Endodermal cell (in vitro differentiated cells): ENCODE results near the gene SCD5. TPM values are rescaled to one million over a fixed set of nuclear protein-coding genes. Genes with fewer than 3 reads are reported as not detected.
A peak's percentile ranks its signal among the peaks of the same experiment; 100 is the strongest.

Experiments
- DNase-seq: peaks from one replicate; pipeline ENCODE4 v3.0.0-alpha.2; 2017
- H3K27ac ChIP-seq: 2 replicates; pipeline ENCODE4 v1.5.1; 2013; ENCODE audit warnings: mild to moderate bottlenecking, low read depth, low read length, moderate library complexity
- H3K27me3 ChIP-seq: 2 replicates; pipeline ENCODE4 v1.6.1; 2013; ENCODE audit warnings: mild to moderate bottlenecking, low read length, moderate library complexity; ENCODE audit not compliant: insufficient read depth, control insufficient read depth, poor library complexity, severe bottlenecking
- H3K36me3 ChIP-seq: 2 replicates; pipeline ENCODE4 v1.7.0; 2013; ENCODE audit warnings: mild to moderate bottlenecking, low read length, moderate library complexity; ENCODE audit not compliant: control insufficient read depth, insufficient read depth
- H3K4me1 ChIP-seq: one replicate; pipeline ENCODE4 v1.7.0; 2013; ENCODE audit warnings: low read length; ENCODE audit not compliant: control insufficient read depth, insufficient read depth
- H3K4me3 ChIP-seq: 2 replicates; pipeline ENCODE4 v1.5.1; 2013; ENCODE audit warnings: mild to moderate bottlenecking, low read length, moderate library complexity
- H3K9ac ChIP-seq: 2 replicates; pipeline ENCODE4 v1.6.1; 2013; ENCODE audit warnings: mild to moderate bottlenecking, low read length, moderate library complexity; ENCODE audit not compliant: poor library complexity, severe bottlenecking; ENCODE audit errors: extremely low read depth
- H3K9me3 ChIP-seq: 2 replicates; pipeline ENCODE4 v1.6.1; 2013; ENCODE audit warnings: mild to moderate bottlenecking, low read length, moderate library complexity; ENCODE audit not compliant: control insufficient read depth
- H3K27ac Mint-ChIP-seq: 2 replicates; pipeline ENCODE4 v1.8.0; 2020; ENCODE audit warnings: mixed read lengths
- H3K27me3 Mint-ChIP-seq: 2 replicates; pipeline ENCODE4 v1.8.0; 2021; ENCODE audit warnings: mild to moderate bottlenecking, mixed read lengths; ENCODE audit not compliant: insufficient read depth
- H3K36me3 Mint-ChIP-seq: 2 replicates; pipeline ENCODE4 v1.8.0; 2020; ENCODE audit warnings: low read depth, mixed read lengths
- H3K4me1 Mint-ChIP-seq: 2 replicates; pipeline ENCODE4 v1.8.0; 2020; ENCODE audit warnings: mixed read lengths
- H3K4me3 Mint-ChIP-seq: 2 replicates; pipeline ENCODE4 v1.8.0; 2020; ENCODE audit warnings: mild to moderate bottlenecking, moderate library complexity, mixed read lengths
- H3K9me3 Mint-ChIP-seq: 2 replicates; pipeline ENCODE4 v1.8.0; 2020; ENCODE audit warnings: mild to moderate bottlenecking, mixed read lengths
- WGBS, 2 experiments: methylation state at CpG; one replicate each; pipeline versions ENCODE4 v1.1.5 to v1.1.7; 2013; ENCODE audit warnings: missing lambda C conversion rate in 2 of 2, mixed read lengths in 1 of 2; ENCODE audit not compliant: insufficient coverage in 1 of 2, insufficient read length in 1 of 2; 5-methylcytosine and 5-hydroxymethylcytosine counted together
- total RNA-seq, 2 donors: library from RNA; stranded (reverse); fragmentation: NEBNext Ultra II Directional in 1 of 2; extraction: Animal tissue kit (Norgen Biotek cat#: 25700) in 1 of 2; gene quantifications; 2 replicates in 1 of 2; 3 replicates in 1 of 2; pipeline ENCODE4 v1.2.1, GENCODE V29; 2021
- TF ChIP-seq, protein P1 (sequence below): fragments of 200-600 bp; sonication (generic); conservative IDR thresholded peaks from 2 replicates; pipeline ENCODE4 v1.5.0; 2021; ENCODE audit warnings: antibody characterized with exemption, mild to moderate bottlenecking

Gene SCD5
- total RNA-seq, 2 donors from 2014 or later, result 3.2 to 5.2 TPM

DNA sequence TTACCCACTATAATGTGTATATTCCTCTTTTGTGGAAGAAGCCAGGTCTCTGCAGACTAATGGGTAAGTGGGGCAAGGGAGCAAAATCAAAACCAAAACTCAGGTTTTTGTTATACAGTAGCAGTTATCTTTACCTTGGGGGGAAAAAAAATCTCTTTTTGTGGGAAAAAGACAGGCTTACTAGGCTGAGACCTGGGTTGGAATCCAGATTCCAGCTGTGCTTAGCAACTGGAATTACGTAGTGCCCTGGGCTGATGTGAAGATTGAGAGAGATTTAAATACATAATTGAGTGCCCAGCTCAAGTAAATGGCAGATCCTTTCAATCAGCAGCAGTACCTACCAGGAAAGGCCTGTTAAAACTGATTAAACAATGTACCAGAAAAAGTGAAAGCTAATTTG, 15.4 kb upstream of the SCD5 start:
- H3K27ac Mint-ChIP-seq, result no peak overlapping the region
- 50 to 75% methylated on average over 1 of the region's 1 CpG for WGBS, 2 experiments

DNA sequence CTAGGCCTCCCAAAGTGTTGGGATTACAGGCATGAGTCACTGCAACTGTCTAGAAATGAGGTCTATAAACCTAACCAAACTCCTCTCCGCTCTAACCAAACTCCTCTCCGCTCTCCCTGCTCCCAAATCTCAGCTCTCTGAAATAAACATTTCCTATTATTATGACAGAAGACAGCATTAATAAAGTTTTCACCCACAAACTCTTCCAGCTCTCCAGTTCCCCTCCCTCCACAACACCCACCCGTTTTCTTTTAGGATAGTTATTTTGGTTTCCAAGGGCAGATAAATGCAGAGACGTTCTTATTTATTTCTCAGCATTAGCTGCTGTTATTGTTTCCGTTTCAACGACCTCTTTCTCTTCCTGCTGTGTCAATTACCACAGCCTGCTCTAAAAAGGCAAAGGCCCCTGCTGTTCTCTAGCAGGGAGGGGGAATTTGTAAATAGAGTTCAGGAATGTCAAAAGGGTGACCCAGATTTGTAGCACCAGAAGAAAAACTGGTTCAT, 13.3 kb upstream of the SCD5 start:
- Mint-ChIP-seq H3K4me3 (peak overlapping the region; percentile 31), H3K36me3 (peaks cover 2% of the 10 kb centered on the region), H3K4me1 (peaks cover 39% of the 10 kb centered on the region), H3K9me3 (no peaks in the 10 kb centered on the region), H3K27ac (peak overlapping the region; percentile 54), H3K27me3 (peaks cover 44% of the 10 kb centered on the region)
- Histone ChIP-seq H3K4me3 (peak overlapping the region; percentile 70), H3K4me1 (no peaks in the 10 kb centered on the region), H3K9ac (peak overlapping the region; percentile 31), H3K27ac (peak overlapping the region; percentile 57), H3K9me3 (no peaks in the 10 kb centered on the region), H3K27me3 (no peaks in the 10 kb centered on the region), H3K36me3 (no peaks in the 10 kb centered on the region)
- DNase-seq, result peak; percentile 67
- TF ChIP-seq, protein P1, sequence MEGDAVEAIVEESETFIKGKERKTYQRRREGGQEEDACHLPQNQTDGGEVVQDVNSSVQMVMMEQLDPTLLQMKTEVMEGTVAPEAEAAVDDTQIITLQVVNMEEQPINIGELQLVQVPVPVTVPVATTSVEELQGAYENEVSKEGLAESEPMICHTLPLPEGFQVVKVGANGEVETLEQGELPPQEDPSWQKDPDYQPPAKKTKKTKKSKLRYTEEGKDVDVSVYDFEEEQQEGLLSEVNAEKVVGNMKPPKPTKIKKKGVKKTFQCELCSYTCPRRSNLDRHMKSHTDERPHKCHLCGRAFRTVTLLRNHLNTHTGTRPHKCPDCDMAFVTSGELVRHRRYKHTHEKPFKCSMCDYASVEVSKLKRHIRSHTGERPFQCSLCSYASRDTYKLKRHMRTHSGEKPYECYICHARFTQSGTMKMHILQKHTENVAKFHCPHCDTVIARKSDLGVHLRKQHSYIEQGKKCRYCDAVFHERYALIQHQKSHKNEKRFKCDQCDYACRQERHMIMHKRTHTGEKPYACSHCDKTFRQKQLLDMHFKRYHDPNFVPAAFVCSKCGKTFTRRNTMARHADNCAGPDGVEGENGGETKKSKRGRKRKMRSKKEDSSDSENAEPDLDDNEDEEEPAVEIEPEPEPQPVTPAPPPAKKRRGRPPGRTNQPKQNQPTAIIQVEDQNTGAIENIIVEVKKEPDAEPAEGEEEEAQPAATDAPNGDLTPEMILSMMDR, result no peak
- 23% methylated on average over 6 of the region's 6 CpGs; no CpG with 5 or more reads in 1 of the 2 experiments for WGBS, 2 experiments

More for the DNA sequence above, 15.4 kb upstream of the SCD5 start:
- no peaks in the 10 kb centered on the region for H3K9me3 Mint-ChIP-seq
- H3K4me1 Mint-ChIP-seq, result peaks cover 39% of the 10 kb centered on the region
- H3K4me3 Mint-ChIP-seq, result no peak overlapping the region
- TF ChIP-seq, protein P1, result no peak
- peaks cover 24% of the 10 kb centered on the region for H3K36me3 Mint-ChIP-seq
- no peaks in the 10 kb centered on the region for H3K9me3 ChIP-seq
- peaks cover 14% of the 10 kb centered on the region for H3K36me3 ChIP-seq
- H3K27ac ChIP-seq, result no peak overlapping the region
- peaks cover 27% of the 10 kb centered on the region for H3K27me3 Mint-ChIP-seq
- no peaks in the 10 kb centered on the region for H3K27me3 ChIP-seq
- H3K4me3 ChIP-seq, result no peak overlapping the region
- no peaks in the 10 kb centered on the region for H3K4me1 ChIP-seq
- no peak overlapping the region for H3K9ac ChIP-seq
- no peak for DNase-seq

DNA sequence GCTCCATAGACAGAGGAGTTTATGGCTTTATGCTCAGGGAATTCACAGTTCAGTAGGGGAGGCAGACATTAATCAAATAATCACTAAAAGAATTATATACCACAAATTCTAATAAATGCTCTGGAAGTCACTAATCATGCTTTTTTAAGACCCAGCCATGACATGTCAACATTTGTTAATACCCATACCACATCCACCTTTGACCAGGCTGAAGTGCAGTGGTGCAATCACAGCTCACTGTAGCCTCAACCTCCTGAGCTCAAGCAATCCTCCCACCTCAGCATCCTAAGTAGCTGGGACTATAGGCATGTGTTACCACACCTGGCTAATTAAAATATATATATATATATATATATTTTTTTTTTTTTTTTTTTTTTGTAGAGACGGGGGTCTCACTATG, 12.8 kb upstream of the SCD5 start:
- H3K4me3 Mint-ChIP-seq, result no peak overlapping the region
- Histone ChIP-seq H3K9ac (no peak overlapping the region), H3K27ac (no peak overlapping the region), H3K27me3 (no peaks in the 10 kb centered on the region), H3K4me1 (no peaks in the 10 kb centered on the region), H3K9me3 (no peaks in the 10 kb centered on the region), H3K36me3 (no peaks in the 10 kb centered on the region), H3K4me3 (no peak overlapping the region)
- H3K36me3 Mint-ChIP-seq, result no peaks in the 10 kb centered on the region
- H3K9me3 Mint-ChIP-seq, result no peaks in the 10 kb centered on the region
- H3K27ac Mint-ChIP-seq, result no peak overlapping the region
- TF ChIP-seq, protein P1, result no peak
- 80% methylated on average over 1 of the region's 1 CpG; no CpG with 5 or more reads in 1 of the 2 experiments for WGBS, 2 experiments
- H3K4me1 Mint-ChIP-seq, result peaks cover 39% of the 10 kb centered on the region
- peaks cover 45% of the 10 kb centered on the region for H3K27me3 Mint-ChIP-seq
- DNase-seq, result no peak
